Subcutaneous abdominal adipose tissue (tissue), 5 donors: ENCODE data around the gene CENPS.
"Not testable (repeated sequence)": the region's sequence is repeated elsewhere in the genome, so short reads cannot be mapped to it uniquely, and the experiment has no call there.

Experiments used
- H3K27ac ChIP-seq: one replicate; pipeline ENCODE4 v1.7.0; 2013; ENCODE audit warnings: low read depth, mild to moderate bottlenecking, inconsistent platforms, low read length, moderate library complexity
- H3K27me3 ChIP-seq, 5 donors: one replicate each; pipeline ENCODE4 v1.7.0; 2013; ENCODE audit warnings: low read length in 5 of 5, inconsistent platforms in 1 of 5; ENCODE audit not compliant: control insufficient read depth in 5 of 5, insufficient read depth in 4 of 5
- H3K36me3 ChIP-seq, 5 donors: one replicate each; pipeline ENCODE4 v1.7.0; 2013; ENCODE audit warnings: low read length in 5 of 5; ENCODE audit not compliant: control insufficient read depth in 5 of 5, insufficient read depth in 5 of 5
- H3K4me1 ChIP-seq, 5 donors: one replicate each; pipeline ENCODE4 v1.7.0; 2013; ENCODE audit warnings: low read length in 5 of 5, mild to moderate bottlenecking in 3 of 5, moderate library complexity in 1 of 5; ENCODE audit not compliant: control insufficient read depth in 5 of 5, insufficient read depth in 5 of 5
- H3K4me3 ChIP-seq, 5 donors: one replicate each; pipeline ENCODE4 v1.7.0; 2013; ENCODE audit warnings: low read length in 5 of 5, low read depth in 1 of 5
- H3K9ac ChIP-seq, 5 donors: one replicate each; pipeline ENCODE4 v1.7.0; 2013; ENCODE audit warnings: low read length in 5 of 5, mild to moderate bottlenecking in 4 of 5, moderate library complexity in 3 of 5
- H3K9me3 ChIP-seq, 5 donors: one replicate each; pipeline ENCODE4 v1.7.0; 2013; ENCODE audit warnings: low read length in 5 of 5; ENCODE audit not compliant: control insufficient read depth in 5 of 5
- donor health status: healthy.
- donor health status: healthy.
- donor health status: healthy.
- donor health status: healthy.
- donor health status: healthy.

The CENPS gene

DNA sequence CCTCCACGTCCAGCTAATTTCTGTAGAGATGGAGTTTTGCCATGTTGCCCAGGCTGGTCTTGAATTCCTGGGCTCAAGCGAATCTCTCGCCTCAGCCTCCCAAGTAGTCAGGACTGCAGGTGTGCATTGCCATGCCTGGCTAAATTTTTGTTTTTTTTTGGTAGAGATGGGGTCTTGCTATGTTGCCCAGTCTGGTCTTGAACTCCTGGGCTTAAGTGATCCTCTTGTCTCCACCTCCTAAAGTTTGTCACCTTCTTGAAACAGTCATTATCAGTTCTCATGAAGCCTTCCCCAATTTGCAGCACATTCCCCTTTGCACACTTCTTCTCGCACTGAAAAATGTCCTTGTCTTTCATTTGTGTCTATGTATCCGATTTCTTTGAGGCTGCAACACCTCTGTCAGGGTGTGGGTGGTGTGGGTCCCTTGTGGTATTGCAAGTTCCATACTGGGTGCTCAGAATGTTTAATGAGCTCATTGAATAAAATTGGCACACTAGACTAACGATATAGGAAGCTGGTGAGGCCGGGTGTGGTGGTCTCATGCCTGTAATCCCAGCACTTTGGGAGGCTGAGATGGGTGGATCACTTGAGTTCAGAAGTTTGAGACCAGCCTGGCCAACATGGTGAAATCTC lies 16.7 kb downstream of the CENPS start:
- Histone ChIP-seq H3K27ac (no peak overlapping the region), H3K27me3 (peaks cover 6 to 15% (median 11%) of the 10 kb centered on the region in 5 donors), H3K36me3 (peaks cover 0 to 7% (median 3%) of the 10 kb centered on the region in 5 donors)

DNA sequence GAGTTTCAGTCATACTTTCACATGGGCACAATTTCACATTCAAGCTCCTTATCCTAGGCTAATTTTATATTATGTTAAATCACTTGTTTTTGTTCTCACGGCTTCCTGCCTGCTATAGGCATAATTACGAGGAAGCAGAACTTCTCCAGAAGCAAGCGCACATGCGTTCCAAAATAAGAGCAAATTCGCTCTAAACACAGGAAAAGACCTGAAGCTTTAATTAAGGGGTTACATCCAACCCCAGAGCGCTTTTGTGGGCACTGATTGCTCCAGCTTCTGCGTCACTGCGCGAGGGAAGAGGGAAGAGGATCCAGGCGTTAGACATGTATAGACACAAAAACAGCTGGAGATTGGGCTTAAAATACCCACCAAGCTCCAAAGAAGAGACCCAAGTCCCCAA lies 19.5 kb downstream of the CENPS start, which contains the start of gene CORT:
Gene CORT (plus strand): TSS at position 281 of the 400 bp plus-strand sequence. CDS start 193 bp downstream, outside the sequence.
- H3K4me1 ChIP-seq: peaks cover 0 to 17% (median 8%) of the 10 kb centered on the region in 5 donors
- H3K9ac ChIP-seq: peak within 1 kb of the TSS in 1 of 5 donors; percentile 21
- H3K9me3 ChIP-seq: no peaks in the 10 kb centered on the region
- H3K4me3 ChIP-seq: peak within 1 kb of the TSS in 1 of 5 donors; percentile 2
- H3K27ac ChIP-seq: no peak within 1 kb of the TSS
- H3K36me3 ChIP-seq: peaks cover 0 to 3% (median 0%) of the 10 kb centered on the region in 5 donors
- H3K27me3 ChIP-seq: peaks cover 6 to 15% (median 11%) of the 10 kb centered on the region in 5 donors

More for the DNA sequence above, 16.7 kb downstream of the CENPS start:
- Histone ChIP-seq H3K9me3 (no peaks in the 10 kb centered on the region), H3K4me1 (peaks cover 0 to 17% (median 8%) of the 10 kb centered on the region in 5 donors), H3K9ac (no peak overlapping the region), H3K4me3 (no peak overlapping the region)

DNA sequence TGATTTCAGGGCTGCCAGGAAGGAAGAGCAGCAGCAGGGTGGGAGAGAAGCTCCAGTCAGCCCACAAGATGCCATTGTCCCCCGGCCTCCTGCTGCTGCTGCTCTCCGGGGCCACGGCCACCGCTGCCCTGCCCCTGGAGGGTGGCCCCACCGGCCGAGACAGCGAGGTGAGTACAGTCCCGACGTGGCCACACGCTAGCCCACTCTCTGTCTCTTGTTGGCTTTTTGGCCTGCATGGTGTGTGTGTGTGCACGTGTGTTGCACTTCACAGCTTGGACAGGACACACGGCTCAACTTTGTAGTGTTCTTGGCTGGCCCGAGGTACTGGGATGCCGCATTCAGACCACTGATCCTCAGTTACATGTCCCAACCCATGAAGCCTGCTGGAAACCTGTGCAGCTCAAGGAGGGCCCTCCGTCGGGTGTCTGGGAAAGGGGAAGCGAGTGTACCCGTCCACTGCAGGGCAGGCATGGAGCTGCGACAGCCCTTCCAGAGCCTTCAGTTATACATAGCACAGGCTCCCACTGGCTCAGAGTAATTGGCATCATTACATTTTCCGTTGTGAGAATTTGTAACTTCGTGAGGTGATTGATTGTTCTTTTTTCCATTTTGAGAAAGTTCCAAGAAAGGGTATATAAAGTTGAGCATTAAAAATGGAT lies 20.1 kb downstream of the CENPS start:
- Histone ChIP-seq H3K36me3 (no peaks in the 10 kb centered on the region), H3K4me3 (peak overlapping the region in 1 of 5 donors; percentile 2), H3K9ac (peak overlapping the region in 1 of 5 donors; percentile 21), H3K9me3 (no peaks in the 10 kb centered on the region), H3K27ac (no peak overlapping the region), H3K27me3 (peaks cover 6 to 15% (median 11%) of the 10 kb centered on the region in 5 donors), H3K4me1 (peaks cover 0 to 17% (median 8%) of the 10 kb centered on the region in 5 donors)

DNA sequence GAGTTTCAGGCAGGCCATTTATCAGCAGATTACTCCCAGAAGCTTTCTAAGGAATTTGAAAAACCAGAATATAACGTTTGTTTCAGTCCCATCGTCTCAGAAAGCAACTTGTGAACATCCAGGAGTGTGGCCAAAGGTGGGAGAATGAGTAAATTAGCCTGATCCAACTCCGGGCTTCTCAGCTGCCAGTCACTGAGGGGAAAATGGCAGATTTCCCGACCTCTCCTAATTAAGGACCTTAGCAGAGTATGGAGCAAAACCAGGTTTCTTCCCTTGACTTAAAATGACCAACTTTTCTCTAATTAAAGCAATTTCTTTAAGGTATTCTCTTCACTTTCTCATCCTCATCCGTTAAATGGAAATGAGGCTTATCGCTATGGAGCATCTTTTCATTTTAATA lies 20.6 kb downstream of the CENPS start:
- H3K4me3 ChIP-seq: peak overlapping the region in 1 of 5 donors; percentile 17

DNA sequence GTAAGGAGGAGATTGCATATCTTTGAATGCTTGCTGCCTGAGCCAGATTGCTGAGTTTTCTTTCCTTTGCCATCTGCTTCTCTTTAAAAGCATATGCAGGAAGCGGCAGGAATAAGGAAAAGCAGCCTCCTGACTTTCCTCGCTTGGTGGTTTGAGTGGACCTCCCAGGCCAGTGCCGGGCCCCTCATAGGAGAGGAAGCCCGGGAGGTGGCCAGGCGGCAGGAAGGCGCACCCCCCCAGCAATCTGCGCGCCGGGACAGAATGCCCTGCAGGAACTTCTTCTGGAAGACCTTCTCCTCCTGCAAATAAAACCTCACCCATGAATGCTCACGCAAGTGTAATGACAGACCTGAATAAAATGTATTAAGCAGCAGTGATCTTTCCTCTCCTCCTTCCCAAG lies 21.1 kb downstream of the CENPS start:
- Histone ChIP-seq H3K27me3 (peaks cover 6 to 15% (median 11%) of the 10 kb centered on the region in 5 donors), H3K27ac (no peak overlapping the region), H3K4me3 (peak overlapping the region in 1 of 5 donors; percentile 17), H3K36me3 (no peaks in the 10 kb centered on the region), H3K4me1 (peaks cover 0 to 17% (median 8%) of the 10 kb centered on the region in 5 donors), H3K9ac (peak overlapping the region in 1 of 5 donors; percentile 30), H3K9me3 (no peaks in the 10 kb centered on the region)

More for the DNA sequence above, 20.6 kb downstream of the CENPS start:
- no peak overlapping the region for H3K27ac ChIP-seq
- H3K9me3 ChIP-seq: no peaks in the 10 kb centered on the region
- peaks cover 0 to 17% (median 8%) of the 10 kb centered on the region in 5 donors for H3K4me1 ChIP-seq
- peaks cover 6 to 15% (median 11%) of the 10 kb centered on the region in 5 donors for H3K27me3 ChIP-seq
- no peak overlapping the region for H3K9ac ChIP-seq
- no peaks in the 10 kb centered on the region for H3K36me3 ChIP-seq

DNA sequence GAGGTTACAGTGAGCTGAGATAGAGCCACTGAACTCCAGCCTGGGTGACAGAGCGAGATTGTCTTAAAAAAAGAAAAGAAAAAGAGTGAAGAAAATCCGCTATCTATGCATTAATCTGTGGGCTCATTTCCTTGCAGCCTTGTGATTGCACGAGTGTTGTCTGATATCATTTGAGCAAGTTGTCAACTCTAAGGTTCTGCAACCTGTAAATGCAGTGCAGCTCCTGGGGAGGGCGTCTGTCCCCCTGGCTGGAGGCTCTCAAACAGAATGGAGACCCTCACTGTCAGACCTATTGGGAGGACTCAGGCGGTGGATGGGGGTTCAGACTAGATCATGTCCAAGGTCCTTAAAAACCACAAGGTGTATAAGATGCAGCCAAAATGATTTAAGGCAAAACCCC lies 25.8 kb downstream of the CENPS start:
- H3K9me3 ChIP-seq: no peaks in the 10 kb centered on the region
- no peak overlapping the region for H3K4me3 ChIP-seq

DNA sequence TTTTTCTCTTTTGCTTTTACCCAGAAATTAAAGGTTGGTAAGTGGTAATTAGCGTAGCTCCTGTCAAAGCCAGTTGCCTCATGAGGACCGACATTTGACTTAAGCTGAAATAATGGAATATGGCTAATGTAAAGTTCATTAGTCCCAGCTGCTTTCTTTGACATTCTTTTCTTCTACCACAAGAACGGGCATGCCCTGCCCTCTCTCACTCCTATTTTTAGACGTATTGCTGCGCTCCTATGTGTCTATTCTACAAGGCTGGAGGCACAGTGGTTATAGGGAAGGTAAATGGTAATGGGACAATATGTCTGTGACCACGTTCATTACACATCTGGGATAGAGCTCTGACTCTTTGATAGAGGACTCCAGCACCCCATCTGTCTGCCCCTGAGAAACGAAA lies 26.4 kb downstream of the CENPS start:
- Histone ChIP-seq H3K4me1 (peaks cover 0 to 18% (median 11%) of the 10 kb centered on the region in 5 donors), H3K9ac (no peak overlapping the region), H3K27ac (no peak overlapping the region), H3K36me3 (peaks cover 0 to 10% (median 8%) of the 10 kb centered on the region in 5 donors), H3K9me3 (no peaks in the 10 kb centered on the region), H3K27me3 (no peaks in the 10 kb centered on the region), H3K4me3 (no peak overlapping the region)

More for the DNA sequence above, 25.8 kb downstream of the CENPS start:
- Histone ChIP-seq H3K9ac (no peak overlapping the region), H3K4me1 (peaks cover 0 to 24% (median 16%) of the 10 kb centered on the region in 5 donors), H3K27ac (no peak overlapping the region), H3K27me3 (peaks cover 0 to 3% (median 0%) of the 10 kb centered on the region in 5 donors), H3K36me3 (peaks cover 0 to 4% (median 2%) of the 10 kb centered on the region in 5 donors)

DNA sequence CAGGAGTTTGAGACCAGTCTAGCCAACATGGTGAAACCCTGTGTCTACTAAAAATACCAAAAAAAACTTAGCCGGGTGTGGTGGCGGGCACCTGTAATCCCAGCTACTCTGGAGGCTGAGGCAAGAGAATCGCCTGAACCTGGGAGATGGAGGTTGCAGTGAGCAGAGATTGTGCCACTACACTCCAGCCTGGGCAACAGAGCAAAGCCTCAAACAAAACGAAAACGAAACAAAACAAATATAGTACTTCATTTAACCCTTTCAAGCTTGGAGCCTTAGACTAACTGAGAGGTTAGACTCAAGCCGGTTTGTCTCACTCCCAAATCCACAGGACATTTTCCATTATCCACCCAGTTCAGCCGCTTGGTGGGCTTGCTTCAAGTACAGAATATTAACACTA lies 27.2 kb downstream of the CENPS start:
- Histone ChIP-seq H3K4me1 (peaks cover 0 to 17% (median 11%) of the 10 kb centered on the region in 5 donors), H3K4me3 (peak overlapping the region in 3 of 5 donors; percentile 14 to 44 (median 27)), H3K36me3 (peaks cover 2 to 15% (median 13%) of the 10 kb centered on the region in 5 donors), H3K9ac (peak overlapping the region in 2 of 5 donors; percentile 39 to 60)
- H3K27ac ChIP-seq, H3K9me3 ChIP-seq, H3K27me3 ChIP-seq: not testable (repeated sequence)

DNA sequence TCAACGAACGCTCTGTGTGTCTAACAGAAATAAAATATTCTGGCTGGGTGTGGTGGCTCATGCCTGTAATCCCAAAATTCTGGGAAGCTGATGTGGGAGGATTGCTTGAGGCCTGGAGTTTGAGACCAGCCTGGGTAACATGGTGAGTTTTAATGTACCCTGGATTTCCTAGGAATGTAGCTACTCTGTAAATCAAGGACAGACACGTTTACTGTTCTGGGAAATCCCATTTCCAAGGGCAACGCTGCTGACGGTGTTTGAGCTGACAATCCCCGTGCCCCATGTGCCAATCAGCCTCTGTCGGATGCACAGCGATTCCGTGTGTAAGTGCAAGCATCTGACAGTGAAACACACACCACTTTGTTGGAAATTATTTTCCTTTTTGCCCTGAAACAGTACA lies 27.6 kb downstream of the CENPS start:
- H3K27me3 ChIP-seq: no peaks in the 10 kb centered on the region
- H3K4me3 ChIP-seq: peak overlapping the region in 3 of 5 donors; percentile 14 to 44 (median 27)
- peak overlapping the region in 2 of 5 donors; percentile 39 to 60 for H3K9ac ChIP-seq
- H3K4me1 ChIP-seq: peaks cover 0 to 17% (median 11%) of the 10 kb centered on the region in 5 donors
- H3K9me3 ChIP-seq: no peaks in the 10 kb centered on the region
- H3K36me3 ChIP-seq: peaks cover 5 to 19% (median 18%) of the 10 kb centered on the region in 5 donors
- H3K27ac ChIP-seq: no peak overlapping the region

DNA sequence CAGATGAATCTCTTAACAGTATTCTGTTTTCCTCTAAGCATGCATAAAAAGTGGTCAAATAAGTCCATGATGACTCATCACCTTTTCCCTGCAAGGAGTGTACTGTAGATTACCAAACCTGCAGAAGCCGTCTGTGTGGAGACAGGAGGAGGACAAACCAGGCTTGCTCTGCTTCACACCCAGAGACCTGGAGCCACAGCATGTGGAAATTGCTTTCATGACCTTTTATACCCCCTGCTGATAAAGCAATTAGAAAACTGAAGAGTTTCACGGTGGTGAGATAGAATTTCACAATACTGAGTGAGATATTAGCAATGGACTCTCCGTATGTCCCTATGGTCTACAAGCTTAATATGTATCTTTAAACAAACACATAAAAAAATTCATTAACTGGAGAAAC lies 29.0 kb downstream of the CENPS start:
- no peaks in the 10 kb centered on the region for H3K27me3 ChIP-seq
- no peaks in the 10 kb centered on the region for H3K9me3 ChIP-seq
- H3K9ac ChIP-seq: no peak overlapping the region
- peaks cover 0 to 17% (median 11%) of the 10 kb centered on the region in 5 donors for H3K4me1 ChIP-seq
- no peak overlapping the region for H3K27ac ChIP-seq
- peaks cover 5 to 27% (median 25%) of the 10 kb centered on the region in 5 donors for H3K36me3 ChIP-seq
- H3K4me3 ChIP-seq: no peak overlapping the region
